Esophagus muscularis mucosa (tissue), 4 donors: ENCODE measurements around the gene PPP2R3B. TPM values are rescaled to one million over a fixed set of nuclear protein-coding genes. Genes with fewer than 3 reads are reported as not detected.

Experiments
- DNase-seq: peaks from one replicate; pipeline ENCODE4 v3.0.0-alpha.2; 2017; ENCODE audit errors: extremely low spot score
- H3K27ac ChIP-seq, 4 donors: fragments of 200-600 bp; sonication (generic); replicated peaks in 1 of 4; 1 replicate in 3 of 4; 2 replicates in 1 of 4; pipeline ENCODE4 v1.5.1; 2016 to 2019; ENCODE audit warnings: mild to moderate bottlenecking in 1 of 4
- H3K27me3 ChIP-seq, 4 donors: fragments of 200-600 bp; sonication (generic); one replicate each; pipeline versions ENCODE4 v1.5.1 to v1.6.0; 2016 to 2019
- H3K36me3 ChIP-seq, 4 donors: fragments of 200-600 bp; sonication (generic); one replicate each; pipeline ENCODE4 v1.5.1; 2016 to 2019
- H3K4me1 ChIP-seq, 4 donors: fragments of 200-600 bp; sonication (generic); one replicate each; pipeline ENCODE4 v1.5.1; 2016 to 2019
- H3K4me3 ChIP-seq, 4 donors: fragments of 200-600 bp; sonication (generic); 1 replicate in 2 of 4; 2 replicates in 2 of 4; pipeline ENCODE4 v1.5.1; 2016 to 2019; ENCODE audit warnings: mild to moderate bottlenecking in 4 of 4, moderate library complexity in 1 of 4
- H3K9me3 ChIP-seq, 4 donors: fragments of 200-600 bp; sonication (generic); 1 replicate in 3 of 4; 2 replicates in 1 of 4; pipeline ENCODE4 v1.5.1; 2016 to 2019
- CTCF ChIP-seq, 3 experiments: fragments of 200-600 bp in 2 of 3; fragments of 450-650 bp in 1 of 3; sonication (generic) in 2 of 3; IDR thresholded peaks; one replicate each; pipeline ENCODE4 v1.5.1; 2017 to 2019; ENCODE audit warnings: antibody characterized with exemption in 3 of 3, mild to moderate bottlenecking in 2 of 3, moderate library complexity in 1 of 3
- EP300 ChIP-seq: sonication (generic); formaldehyde crosslinking; IDR thresholded peaks from one replicate; pipeline ENCODE4 v1.6.1; 2017; ENCODE audit warnings: antibody characterized with exemption
- POLR2A ChIP-seq: fragments of 450-650 bp; IDR thresholded peaks from one replicate; pipeline ENCODE4 v1.6.1; 2017; ENCODE audit warnings: antibody characterized with exemption, moderate library complexity, mild to moderate bottlenecking, low read depth
- POLR2AphosphoS5 ChIP-seq, 2 donors: sonication (generic); formaldehyde crosslinking; IDR thresholded peaks; one replicate each; pipeline ENCODE4 v1.6.1; 2017; ENCODE audit warnings: antibody characterized with exemption in 2 of 2
- WGBS: methylation state at CpG from one replicate; pipeline ENCODE4 v1.1.5; 2018; 5-methylcytosine and 5-hydroxymethylcytosine counted together
- intact Hi-C: fragments of 100-400 bp; cut with DNase I; formaldehyde crosslinking; loops from one replicate; pipeline ENCODE4 v1.15.1; 2023
- total RNA-seq, 4 donors: library from RNA; depleted of rRNA; stranded (reverse); fragments of >200 nt; gene quantifications; one replicate each; pipeline versions ENCODE4 v1.1.0 to v1.2.1, GENCODE V29; 2016

Gene PPP2R3B
- total RNA-seq, 4 donors from 2014 or later, result 4.0 to 8.3 (median 5.4) TPM

- Histone ChIP-seq H3K4me1 (no peaks in the 10 kb centered on the region), H3K27me3 (no peaks in the 10 kb centered on the region), H3K27ac (no peak overlapping the region), H3K36me3 (peaks cover 0 to 61% (median 33%) of the 10 kb centered on the region in 4 donors), H3K9me3 (no peaks in the 10 kb centered on the region), H3K4me3 (no peak overlapping the region)
- no peak for DNase-seq
- 93% methylated on average over 20 of the region's 52 CpGs for WGBS
- TF ChIP-seq POLR2AphosphoS5 (IDR thresholded peaks at IDR 0.05), result no peak
- TF ChIP-seq POLR2A, result no peak
- TF ChIP-seq EP300, result no peak
- intact Hi-C loops, result no loop called here
Observed at GRCh38 chrX:340641-341423, 45.9 kb downstream of the PPP2R3B start.

DNA sequence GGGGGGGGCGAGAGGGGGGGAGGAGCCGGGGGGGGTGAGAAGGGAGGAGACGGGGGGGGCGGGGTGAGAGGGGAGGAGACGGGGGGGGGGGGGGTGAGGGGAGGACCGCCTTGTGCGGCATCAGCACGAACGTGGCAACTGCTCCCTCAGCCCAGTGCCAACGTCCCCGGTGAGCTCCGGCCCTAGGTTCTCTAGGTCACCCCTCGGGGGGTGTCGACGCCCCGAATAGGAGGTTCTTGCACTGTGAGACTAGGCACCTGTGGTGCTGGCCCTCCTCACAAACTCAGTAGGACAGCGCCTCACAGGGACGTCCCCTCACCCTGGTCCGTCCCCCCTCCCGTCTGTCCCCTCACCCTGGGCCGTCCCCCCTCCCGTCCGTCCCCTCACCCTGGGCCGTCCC lies 46.6 kb downstream of the PPP2R3B start:
- Histone ChIP-seq H3K27ac (no peak overlapping the region), H3K4me3 (no peak overlapping the region), H3K36me3 (peaks cover 0 to 58% (median 31%) of the 10 kb centered on the region in 4 donors), H3K9me3 (no peaks in the 10 kb centered on the region), H3K27me3 (no peaks in the 10 kb centered on the region), H3K4me1 (no peaks in the 10 kb centered on the region)
- DNase-seq, result no peak
- WGBS, result 92% methylated on average over 16 of the region's 24 CpGs
- intact Hi-C loops, result no loop called here
- TF ChIP-seq EP300 (no peak), POLR2A (no peak), POLR2AphosphoS5 (IDR thresholded peaks at IDR 0.05) (no peak), CTCF (IDR thresholded peaks at IDR 0.05) (no peak)

DNA sequence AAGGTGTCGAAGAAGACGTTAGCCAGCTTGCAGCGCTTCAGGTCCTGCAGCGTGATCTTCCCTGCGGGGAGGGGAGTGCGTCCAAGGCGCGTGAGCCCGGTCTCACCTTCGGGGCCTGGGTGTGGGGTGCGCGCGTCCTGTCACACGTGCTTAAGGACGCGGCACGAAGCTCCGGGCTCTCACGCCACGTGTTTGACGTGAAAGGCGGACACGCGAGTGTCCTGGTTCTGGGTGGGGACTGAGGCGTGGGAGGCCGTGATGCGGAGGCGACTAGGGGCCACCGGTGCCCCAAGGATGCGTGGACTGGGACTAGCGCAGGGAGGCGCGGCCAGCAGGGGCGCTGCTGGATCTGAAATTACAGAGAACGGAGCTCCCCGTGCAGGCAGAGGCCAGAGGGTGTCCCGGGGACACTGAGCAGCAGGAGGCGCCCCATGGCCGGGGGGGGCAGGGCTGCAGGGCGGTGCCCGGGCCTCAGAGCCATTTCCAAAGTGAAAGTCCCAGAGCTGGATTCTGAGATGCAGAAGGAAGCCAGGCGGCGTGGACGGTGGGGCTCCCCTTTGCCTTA lies 47.8 kb downstream of the PPP2R3B start:
- TF ChIP-seq EP300, result no peak
- TF ChIP-seq POLR2AphosphoS5 (IDR thresholded peaks at IDR 0.05), result no peak
- TF ChIP-seq CTCF (IDR thresholded peaks at IDR 0.05), result no peak
- TF ChIP-seq POLR2A, result no peak
- DNase-seq, result no peak
- H3K27ac ChIP-seq, result no peak overlapping the region
- H3K9me3 ChIP-seq, result no peaks in the 10 kb centered on the region
- no peaks in the 10 kb centered on the region for H3K27me3 ChIP-seq
- intact Hi-C loops, result no loop called here
- 96% methylated on average over 37 of the region's 44 CpGs for WGBS
- H3K36me3 ChIP-seq, result peaks cover 0 to 60% (median 24%) of the 10 kb centered on the region in 4 donors
- H3K4me1 ChIP-seq, result no peaks in the 10 kb centered on the region
- H3K4me3 ChIP-seq, result no peak overlapping the region

DNA sequence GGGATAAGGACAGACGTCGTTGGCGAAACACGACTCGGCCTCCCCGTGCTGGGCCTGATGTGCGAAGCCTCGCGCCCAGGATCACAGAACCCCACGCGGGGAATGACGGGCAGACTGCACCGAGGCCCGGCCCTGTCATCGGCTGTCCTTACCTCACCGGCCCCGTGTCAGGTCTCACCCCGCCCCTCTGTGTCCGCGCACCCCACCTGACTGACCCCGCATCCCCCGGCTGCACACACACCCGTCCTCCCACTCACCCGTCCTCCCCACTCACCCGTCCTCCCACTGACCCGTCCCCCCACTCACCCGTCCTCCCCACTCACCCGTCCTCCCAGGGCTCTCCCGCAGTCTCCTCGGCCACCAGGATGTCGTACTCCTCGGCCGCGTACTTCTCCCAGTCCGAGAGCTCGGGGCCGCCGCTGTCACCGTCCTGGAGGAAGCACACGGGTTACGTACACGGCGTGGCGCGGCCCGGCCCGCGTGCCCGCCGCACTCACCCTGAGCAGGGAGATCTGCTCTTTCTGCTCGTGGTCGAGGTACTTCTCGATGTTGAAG lies 48.3 kb downstream of the PPP2R3B start:
- Histone ChIP-seq H3K4me3 (no peak overlapping the region), H3K4me1 (no peaks in the 10 kb centered on the region), H3K9me3 (no peaks in the 10 kb centered on the region), H3K27me3 (no peaks in the 10 kb centered on the region), H3K27ac (no peak overlapping the region), H3K36me3 (peaks cover 0 to 66% (median 29%) of the 10 kb centered on the region in 4 donors)
- intact Hi-C loops, result no loop called here
- DNase-seq, result no peak
- WGBS, result 95% methylated on average over 46 of the region's 53 CpGs
- no peak for TF ChIP-seq POLR2AphosphoS5 (IDR thresholded peaks at IDR 0.05)
- no peak for TF ChIP-seq POLR2A
- TF ChIP-seq EP300, result no peak
- TF ChIP-seq CTCF (IDR thresholded peaks at IDR 0.05), result no peak

DNA sequence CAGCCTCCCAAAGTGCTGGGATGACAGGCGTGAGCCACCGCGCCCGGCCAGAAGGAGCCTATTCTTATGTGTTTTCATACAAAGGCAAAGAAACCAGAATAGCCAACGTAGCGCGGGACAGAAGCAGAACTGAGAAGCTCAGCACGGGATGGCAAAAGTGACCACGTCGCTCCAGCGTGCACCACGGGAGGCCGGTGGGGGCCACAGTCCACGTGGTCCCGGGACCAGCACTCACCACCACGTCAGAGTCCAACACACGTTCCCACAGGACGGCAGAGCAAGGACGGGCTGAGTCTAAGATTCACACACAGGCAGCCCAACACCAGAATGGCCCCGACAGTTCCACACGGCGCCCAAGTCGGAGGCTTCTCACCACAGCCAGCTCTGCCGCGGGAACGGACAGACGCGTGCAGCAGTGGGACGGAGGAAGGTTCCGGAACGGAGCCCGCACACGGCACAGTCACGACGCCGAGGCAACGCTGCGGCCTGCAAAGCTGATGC lies 49.3 kb downstream of the PPP2R3B start:
- peaks cover 0 to 74% (median 36%) of the 10 kb centered on the region in 4 donors for H3K36me3 ChIP-seq
- no peak for TF ChIP-seq POLR2AphosphoS5 (IDR thresholded peaks at IDR 0.05)
- TF ChIP-seq POLR2A, result no peak
- no peak for TF ChIP-seq EP300
- no peak overlapping the region for H3K27ac ChIP-seq
- H3K9me3 ChIP-seq, result no peaks in the 10 kb centered on the region
- no peaks in the 10 kb centered on the region for H3K4me1 ChIP-seq
- H3K27me3 ChIP-seq, result peaks cover 0 to 7% (median 0%) of the 10 kb centered on the region in 4 donors
- WGBS, result 85% methylated on average over 36 of the region's 38 CpGs
- intact Hi-C loops, result no loop called here
- DNase-seq, result no peak
- no peak overlapping the region for H3K4me3 ChIP-seq
